Neural cell (in vitro differentiated cells): ENCODE measurements around the gene ALDH1A3. TPM values are rescaled to one million over a fixed set of nuclear protein-coding genes. Genes with fewer than 3 reads are reported as not detected.
A peak's percentile ranks its signal among the peaks of the same experiment; 100 is the strongest.

Source experiments
- H2AFZ ChIP-seq: fragments of 200-600, 300-800 bp; sonication (generic), shearing (Covaris generic); 2 replicates; pipeline ENCODE4 v1.6.0; 2014; ENCODE audit warnings: low read depth, mild to moderate bottlenecking, antibody characterized with exemption, low read length, moderate library complexity
- H3F3A ChIP-seq: fragments of 200-600 bp; shearing (Covaris generic); 2 replicates; pipeline ENCODE4 v1.6.1; 2016; ENCODE audit warnings: mild to moderate bottlenecking, moderate library complexity, mixed read lengths, antibody characterized with exemption, low read length; ENCODE audit not compliant: insufficient read depth, poor library complexity, severe bottlenecking
- H3K27ac ChIP-seq: fragments of 200-600, 300-800 bp; sonication (generic), shearing (Covaris generic); 2 replicates; pipeline ENCODE4 v1.5.1; 2014; ENCODE audit warnings: mild to moderate bottlenecking, low read length, moderate library complexity
- H3K27me3 ChIP-seq: fragments of 300-800, 200-600 bp; sonication (generic), shearing (Covaris generic); 2 replicates; pipeline ENCODE4 v1.6.0; 2014; ENCODE audit warnings: mild to moderate bottlenecking, low read depth, low read length, moderate library complexity; ENCODE audit not compliant: insufficient read depth
- H3K36me3 ChIP-seq: fragments of 300-800, 200-600 bp; sonication (generic), shearing (Covaris generic); 2 replicates; pipeline ENCODE4 v1.5.1; 2014; ENCODE audit warnings: mild to moderate bottlenecking, antibody characterized with exemption, low read length, moderate library complexity; ENCODE audit not compliant: insufficient read depth
- H3K4me2 ChIP-seq: fragments of 300-800, 200-600 bp; sonication (generic), shearing (Covaris generic); 2 replicates; pipeline ENCODE4 v1.6.0; 2014; ENCODE audit warnings: mild to moderate bottlenecking, low read length
- H3K4me3 ChIP-seq: fragments of 300-800, 200-600 bp; sonication (generic), shearing (Covaris generic); 2 replicates; pipeline ENCODE4 v1.5.1; 2014; ENCODE audit warnings: mild to moderate bottlenecking, low read length, moderate library complexity
- H3K79me2 ChIP-seq: fragments of 200-600 bp; shearing (Covaris generic); replicated peaks from 2 replicates; pipeline ENCODE4 v1.6.0; 2014; ENCODE audit warnings: mild to moderate bottlenecking, low read length, moderate library complexity; ENCODE audit not compliant: insufficient read depth
- H3K9ac ChIP-seq: fragments of 300-800, 200-600 bp; sonication (generic), shearing (Covaris generic); 2 replicates; pipeline ENCODE4 v1.6.1; 2016; ENCODE audit warnings: mild to moderate bottlenecking, low read length, mixed read lengths
- H3K9me2 ChIP-seq: fragments of 200-600 bp; shearing (Covaris generic); 2 replicates; pipeline ENCODE4 v1.6.1; 2016; ENCODE audit warnings: mild to moderate bottlenecking, low read length, mixed read lengths; ENCODE audit not compliant: insufficient read depth
- H3K9me3 ChIP-seq: fragments of 200-600, 300-800 bp; sonication (generic), shearing (Covaris generic); 2 replicates; pipeline ENCODE4 v1.6.1; 2016; ENCODE audit warnings: mild to moderate bottlenecking, mixed run types, low read length, moderate library complexity, mixed read lengths
- H4K20me1 ChIP-seq: fragments of 200-600 bp; shearing (Covaris generic); 2 replicates; pipeline ENCODE4 v1.6.1; 2016; ENCODE audit warnings: mild to moderate bottlenecking, mixed run types; ENCODE audit not compliant: insufficient read depth
- EP300 ChIP-seq: fragments of 450-650 bp; conservative IDR thresholded peaks from 2 replicates; pipeline ENCODE4 v1.6.1; 2014; ENCODE audit warnings: antibody characterized with exemption, mild to moderate bottlenecking, moderate library complexity; ENCODE audit not compliant: poor library complexity, severe bottlenecking
- EZH2 ChIP-seq: fragments of 200-600, 300-800 bp; shearing (Covaris generic), sonication (generic); IDR thresholded peaks from 2 replicates; pipeline ENCODE4 v1.6.1; 2014; ENCODE audit warnings: antibody characterized with exemption, low read length, borderline replicate concordance, mild to moderate bottlenecking; ENCODE audit not compliant: insufficient read depth, poor library complexity, severe bottlenecking
- MXI1 ChIP-seq: fragments of 450-650 bp; conservative IDR thresholded peaks from 2 replicates; pipeline ENCODE4 v1.6.1; 2014; ENCODE audit warnings: antibody characterized with exemption, mild to moderate bottlenecking; ENCODE audit not compliant: poor library complexity, severe bottlenecking
- POLR2AphosphoS5 ChIP-seq: IDR thresholded peaks from 2 replicates; pipeline ENCODE4 v1.6.1; 2012
- RAD21 ChIP-seq: fragments of 450-650 bp; conservative IDR thresholded peaks from 2 replicates; pipeline ENCODE4 v1.6.1; 2014; ENCODE audit warnings: antibody characterized with exemption, mild to moderate bottlenecking, moderate library complexity
- SMC3 ChIP-seq: fragments of 450-650 bp; conservative IDR thresholded peaks from 2 replicates; pipeline ENCODE4 v1.6.1; 2014; ENCODE audit warnings: antibody characterized with exemption, mild to moderate bottlenecking, moderate library complexity; ENCODE audit not compliant: poor library complexity
- TAF1 ChIP-seq: IDR thresholded peaks from 2 replicates; pipeline ENCODE4 v1.6.1; 2012; ENCODE audit warnings: low read depth
- polyA plus RNA-seq: library from polyadenylated mRNA; depleted of rRNA; stranded (reverse); fragments of >200 nt; gene quantifications from 2 replicates; pipeline ENCODE4 v1.2.3, GENCODE V29; 2014
- TF ChIP-seq, protein P1 (sequence below): IDR thresholded peaks from 2 replicates; pipeline ENCODE4 v1.6.1; 2012; ENCODE audit warnings: borderline replicate concordance
- TF ChIP-seq, protein P2 (sequence below): fragments of 450-650 bp; IDR thresholded peaks from 2 replicates; pipeline ENCODE4 v1.5.1; 2014; ENCODE audit warnings: antibody characterized with exemption, mild to moderate bottlenecking, moderate library complexity; ENCODE audit not compliant: poor library complexity, severe bottlenecking

ALDH1A3 gene
- polyA plus RNA-seq, 1 donor from 2014 or later = 0.06 TPM

- Histone ChIP-seq H3K27ac (no peak overlapping the region), H3K27me3 (peaks cover 61% of the 10 kb centered on the region)
Observed at GRCh38 chr15:100878130-100878529, 1.5 kb upstream of the ALDH1A3 start.

GRCh38 chr15:100878648-100879047 lies 983 bp upstream of the ALDH1A3 start:
- Histone ChIP-seq H3K36me3 (no peaks in the 10 kb centered on the region), H3K9ac (no peak overlapping the region), H3K9me3 (no peaks in the 10 kb centered on the region), H3K9me2 (no peaks in the 10 kb centered on the region), H4K20me1 (no peaks in the 10 kb centered on the region), H3F3A (no peaks in the 10 kb centered on the region), H2AFZ (no peak overlapping the region), H3K79me2 (no peaks in the 10 kb centered on the region), H3K27me3 (peaks cover 66% of the 10 kb centered on the region), H3K27ac (no peak overlapping the region), H3K4me3 (peak overlapping the region; percentile 56), H3K4me2 (no peak overlapping the region)
- no peak for TF ChIP-seq EP300
- no peak for TF ChIP-seq MXI1
- TF ChIP-seq, protein P1, sequence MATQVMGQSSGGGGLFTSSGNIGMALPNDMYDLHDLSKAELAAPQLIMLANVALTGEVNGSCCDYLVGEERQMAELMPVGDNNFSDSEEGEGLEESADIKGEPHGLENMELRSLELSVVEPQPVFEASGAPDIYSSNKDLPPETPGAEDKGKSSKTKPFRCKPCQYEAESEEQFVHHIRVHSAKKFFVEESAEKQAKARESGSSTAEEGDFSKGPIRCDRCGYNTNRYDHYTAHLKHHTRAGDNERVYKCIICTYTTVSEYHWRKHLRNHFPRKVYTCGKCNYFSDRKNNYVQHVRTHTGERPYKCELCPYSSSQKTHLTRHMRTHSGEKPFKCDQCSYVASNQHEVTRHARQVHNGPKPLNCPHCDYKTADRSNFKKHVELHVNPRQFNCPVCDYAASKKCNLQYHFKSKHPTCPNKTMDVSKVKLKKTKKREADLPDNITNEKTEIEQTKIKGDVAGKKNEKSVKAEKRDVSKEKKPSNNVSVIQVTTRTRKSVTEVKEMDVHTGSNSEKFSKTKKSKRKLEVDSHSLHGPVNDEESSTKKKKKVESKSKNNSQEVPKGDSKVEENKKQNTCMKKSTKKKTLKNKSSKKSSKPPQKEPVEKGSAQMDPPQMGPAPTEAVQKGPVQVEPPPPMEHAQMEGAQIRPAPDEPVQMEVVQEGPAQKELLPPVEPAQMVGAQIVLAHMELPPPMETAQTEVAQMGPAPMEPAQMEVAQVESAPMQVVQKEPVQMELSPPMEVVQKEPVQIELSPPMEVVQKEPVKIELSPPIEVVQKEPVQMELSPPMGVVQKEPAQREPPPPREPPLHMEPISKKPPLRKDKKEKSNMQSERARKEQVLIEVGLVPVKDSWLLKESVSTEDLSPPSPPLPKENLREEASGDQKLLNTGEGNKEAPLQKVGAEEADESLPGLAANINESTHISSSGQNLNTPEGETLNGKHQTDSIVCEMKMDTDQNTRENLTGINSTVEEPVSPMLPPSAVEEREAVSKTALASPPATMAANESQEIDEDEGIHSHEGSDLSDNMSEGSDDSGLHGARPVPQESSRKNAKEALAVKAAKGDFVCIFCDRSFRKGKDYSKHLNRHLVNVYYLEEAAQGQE = no peak
- TF ChIP-seq SMC3 = no peak
- TF ChIP-seq RAD21 = no peak
- TF ChIP-seq, protein P2, sequence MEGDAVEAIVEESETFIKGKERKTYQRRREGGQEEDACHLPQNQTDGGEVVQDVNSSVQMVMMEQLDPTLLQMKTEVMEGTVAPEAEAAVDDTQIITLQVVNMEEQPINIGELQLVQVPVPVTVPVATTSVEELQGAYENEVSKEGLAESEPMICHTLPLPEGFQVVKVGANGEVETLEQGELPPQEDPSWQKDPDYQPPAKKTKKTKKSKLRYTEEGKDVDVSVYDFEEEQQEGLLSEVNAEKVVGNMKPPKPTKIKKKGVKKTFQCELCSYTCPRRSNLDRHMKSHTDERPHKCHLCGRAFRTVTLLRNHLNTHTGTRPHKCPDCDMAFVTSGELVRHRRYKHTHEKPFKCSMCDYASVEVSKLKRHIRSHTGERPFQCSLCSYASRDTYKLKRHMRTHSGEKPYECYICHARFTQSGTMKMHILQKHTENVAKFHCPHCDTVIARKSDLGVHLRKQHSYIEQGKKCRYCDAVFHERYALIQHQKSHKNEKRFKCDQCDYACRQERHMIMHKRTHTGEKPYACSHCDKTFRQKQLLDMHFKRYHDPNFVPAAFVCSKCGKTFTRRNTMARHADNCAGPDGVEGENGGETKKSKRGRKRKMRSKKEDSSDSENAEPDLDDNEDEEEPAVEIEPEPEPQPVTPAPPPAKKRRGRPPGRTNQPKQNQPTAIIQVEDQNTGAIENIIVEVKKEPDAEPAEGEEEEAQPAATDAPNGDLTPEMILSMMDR = no peak
- no peak for TF ChIP-seq TAF1
- TF ChIP-seq POLR2AphosphoS5 = no peak
- TF ChIP-seq EZH2 = no peak

More at GRCh38 chr15:100878130-100878529, 1.5 kb upstream of the ALDH1A3 start:
- Histone ChIP-seq H3K4me2 (no peak overlapping the region), H3K79me2 (no peaks in the 10 kb centered on the region), H3K9me2 (no peaks in the 10 kb centered on the region), H3F3A (no peaks in the 10 kb centered on the region), H3K4me3 (no peak overlapping the region), H3K9me3 (no peaks in the 10 kb centered on the region), H3K36me3 (no peaks in the 10 kb centered on the region), H2AFZ (no peak overlapping the region), H3K9ac (no peak overlapping the region), H4K20me1 (no peaks in the 10 kb centered on the region)
- TF ChIP-seq, protein P1 = no peak
- TF ChIP-seq TAF1 = no peak
- TF ChIP-seq, protein P2 = no peak
- no peak for TF ChIP-seq MXI1
- TF ChIP-seq EP300 = no peak
- no peak for TF ChIP-seq POLR2AphosphoS5
- TF ChIP-seq RAD21 = no peak
- no peak for TF ChIP-seq SMC3
- no peak for TF ChIP-seq EZH2
